Stimulated activated naive CD4-positive, alpha-beta T cell treated with Interleukin-2 at 50 U/mL for 16 hours (primary cell): ENCODE measurements around the gene IGSF1.

Experiments
- DNase-seq: peaks from one replicate; lab custom pipeline; 2025; lab: John Stamatoyannopoulos, UW

The IGSF1 gene

GRCh38 chrX:131288738-131289511 lies at the start of gene IGSF1:
Gene IGSF1 (minus strand): TSS chrX:131289306. CDS start chrX:131286674, 2,632 bp downstream.
- no peak for DNase-seq

GRCh38 chrX:131332331-131332730 lies 43.2 kb upstream of the IGSF1 start:
- no peak for DNase-seq

- DNase-seq, result no peak
Measured at GRCh38 chrX:131331152-131331551, 42.0 kb upstream of the IGSF1 start.

- DNase-seq, result no peak
Measured at GRCh38 chrX:131330735-131331134, 41.6 kb upstream of the IGSF1 start.

GRCh38 chrX:131322651-131323050 lies 33.5 kb upstream of the IGSF1 start:
- no peak for DNase-seq

GRCh38 chrX:131317326-131317725 lies 28.2 kb upstream of the IGSF1 start:
- DNase-seq, result no peak

- DNase-seq, result no peak
Measured at GRCh38 chrX:131316260-131316659, 27.2 kb upstream of the IGSF1 start.

GRCh38 chrX:131308980-131309379 lies 19.9 kb upstream of the IGSF1 start:
- DNase-seq, result no peak

GRCh38 chrX:131306601-131307000 lies 17.5 kb upstream of the IGSF1 start:
- no peak for DNase-seq

GRCh38 chrX:131305926-131306325 lies 16.8 kb upstream of the IGSF1 start:
- no peak for DNase-seq

GRCh38 chrX:131302701-131303100 lies 13.6 kb upstream of the IGSF1 start:
- no peak for DNase-seq

- no peak for DNase-seq
Measured at GRCh38 chrX:131301155-131301554, 12.0 kb upstream of the IGSF1 start.

- no peak for DNase-seq
Measured at GRCh38 chrX:131298846-131299245, 9.7 kb upstream of the IGSF1 start.

GRCh38 chrX:131298036-131298435 lies 8.9 kb upstream of the IGSF1 start:
- no peak for DNase-seq

- no peak for DNase-seq
Measured at GRCh38 chrX:131289527-131289926, 421 bp upstream of the IGSF1 start.

- DNase-seq, result no peak
Measured at GRCh38 chrX:131288188-131288587, 918 bp downstream of the IGSF1 start.

GRCh38 chrX:131287560-131288179 lies 1.4 kb downstream of the IGSF1 start:
- DNase-seq, result no peak

GRCh38 chrX:131279617-131280016 lies 9.5 kb downstream of the IGSF1 start:
- DNase-seq, result no peak

GRCh38 chrX:131279197-131279596 lies 9.9 kb downstream of the IGSF1 start:
- DNase-seq, result no peak

- DNase-seq, result no peak
Measured at GRCh38 chrX:131277543-131278136, 11.5 kb downstream of the IGSF1 start.

GRCh38 chrX:131273011-131273410 lies 16.1 kb downstream of the IGSF1 start:
- DNase-seq, result no peak

GRCh38 chrX:131271826-131272225 lies 17.3 kb downstream of the IGSF1 start:
- DNase-seq, result no peak

GRCh38 chrX:131271274-131271673 lies 17.8 kb downstream of the IGSF1 start:
- DNase-seq, result no peak
